ENCODE results near the gene LYRM4.

Gene LYRM4

GRCh38 chr6:5241252-5241651 lies 19.5 kb downstream of the LYRM4 start:
- DNase-seq = no peak

- no peak for DNase-seq
Measured at GRCh38 chr6:5238336-5238735, 22.4 kb downstream of the LYRM4 start.

- DNase-seq = no peak
Measured at GRCh38 chr6:5237805-5238204, 22.9 kb downstream of the LYRM4 start.

- DNase-seq = no peak
Measured at GRCh38 chr6:5235830-5236229, 24.9 kb downstream of the LYRM4 start.

- no peak for DNase-seq
Measured at GRCh38 chr6:5234874-5235273, 25.9 kb downstream of the LYRM4 start.

- no peak for DNase-seq
Measured at GRCh38 chr6:5231289-5231688, 29.5 kb downstream of the LYRM4 start.

GRCh38 chr6:5230081-5230480 lies 30.7 kb downstream of the LYRM4 start:
- DNase-seq = no peak

GRCh38 chr6:5229356-5229755 lies 31.4 kb downstream of the LYRM4 start:
- DNase-seq = no peak

GRCh38 chr6:5223309-5223708 lies 37.4 kb downstream of the LYRM4 start:
- DNase-seq = no peak

- no peak for DNase-seq
Measured at GRCh38 chr6:5220443-5220842, 40.3 kb downstream of the LYRM4 start.

GRCh38 chr6:5219011-5219691 lies 41.6 kb downstream of the LYRM4 start:
- DNase-seq = no peak

GRCh38 chr6:5217356-5217755 lies 43.4 kb downstream of the LYRM4 start:
- DNase-seq = no peak

- no peak for DNase-seq
Measured at GRCh38 chr6:5215799-5216198, 45.0 kb downstream of the LYRM4 start.

GRCh38 chr6:5215159-5215558 lies 45.6 kb downstream of the LYRM4 start:
- no peak for DNase-seq

GRCh38 chr6:5214570-5215052 lies 46.1 kb downstream of the LYRM4 start:
- DNase-seq = no peak

- no peak for DNase-seq
Measured at GRCh38 chr6:5213836-5214235, 46.9 kb downstream of the LYRM4 start.

GRCh38 chr6:5211492-5211891 lies 49.3 kb downstream of the LYRM4 start:
- DNase-seq = no peak

GRCh38 chr6:5208471-5208971 lies 52.2 kb downstream of the LYRM4 start:
- no peak for DNase-seq

GRCh38 chr6:5208057-5208456 lies 52.7 kb downstream of the LYRM4 start:
- DNase-seq = no peak

GRCh38 chr6:5206920-5207561 lies 53.7 kb downstream of the LYRM4 start:
- DNase-seq = no peak

GRCh38 chr6:5205877-5206850 lies 54.6 kb downstream of the LYRM4 start:
- no peak for DNase-seq

- DNase-seq = no peak
Measured at GRCh38 chr6:5205035-5205507, 55.7 kb downstream of the LYRM4 start.

GRCh38 chr6:5204376-5204775 lies 56.4 kb downstream of the LYRM4 start:
- no peak for DNase-seq

All from activated naive CD4-positive, alpha-beta T cell treated with anti-CD3 and anti-CD28 coated beads, Interleukin-2, amount 50 U/mL, for 16 hours (primary cell).